Fibroblast of skin of right biceps (primary cell): Measurements from ENCODE around the gene ZBTB20.
"Not testable (repeated sequence)": the region's sequence is repeated elsewhere in the genome, so short reads cannot be mapped to it uniquely, and the experiment has no call there.

Source experiments
- DNase-seq: peaks from one replicate; pipeline ENCODE4 v3.0.0-alpha.2; 2013

The ZBTB20 gene

GRCh38 chr3:114827495-114827894 is 319.6 kb downstream of the ZBTB20 start:
- peak; percentile 50 for DNase-seq

GRCh38 chr3:114824014-114824413 is 323.1 kb downstream of the ZBTB20 start:
- DNase-seq: no peak

GRCh38 chr3:114823061-114823460 is 324.0 kb downstream of the ZBTB20 start:
- DNase-seq: no peak

- no peak for DNase-seq
These were observed 331.0 kb downstream of the ZBTB20 start for GRCh38 chr3:114816052-114816451.

- not testable (repeated sequence) for DNase-seq
These were observed 334.4 kb downstream of the ZBTB20 start for GRCh38 chr3:114812541-114813238.

- DNase-seq: no peak
These were observed 337.2 kb downstream of the ZBTB20 start for GRCh38 chr3:114809668-114810413.

- DNase-seq: no peak
These were observed 343.0 kb downstream of the ZBTB20 start for GRCh38 chr3:114804099-114804498.

GRCh38 chr3:114803042-114803695 is 343.9 kb downstream of the ZBTB20 start:
- DNase-seq: no peak

- DNase-seq: no peak
These were observed 346.6 kb downstream of the ZBTB20 start for GRCh38 chr3:114800272-114801031.

GRCh38 chr3:114799816-114800215 is 347.3 kb downstream of the ZBTB20 start:
- no peak for DNase-seq

GRCh38 chr3:114796796-114797195 is 350.3 kb downstream of the ZBTB20 start:
- no peak for DNase-seq

- no peak for DNase-seq
These were observed 352.0 kb downstream of the ZBTB20 start for GRCh38 chr3:114794894-114795630.

GRCh38 chr3:114792159-114792918 is 354.7 kb downstream of the ZBTB20 start:
- DNase-seq: no peak

- no peak for DNase-seq
These were observed 356.3 kb downstream of the ZBTB20 start for GRCh38 chr3:114790752-114791151.

GRCh38 chr3:114789803-114790202 is 357.3 kb downstream of the ZBTB20 start:
- no peak for DNase-seq

GRCh38 chr3:114775395-114775794 is 371.7 kb downstream of the ZBTB20 start:
- peak; percentile 33 for DNase-seq

GRCh38 chr3:114770874-114771273 is 376.2 kb downstream of the ZBTB20 start:
- peak; percentile 37 for DNase-seq

- peak; percentile 50 for DNase-seq
These were observed 383.0 kb downstream of the ZBTB20 start for GRCh38 chr3:114764056-114764492.

GRCh38 chr3:114762144-114762543 is 384.9 kb downstream of the ZBTB20 start:
- no peak for DNase-seq

- no peak for DNase-seq
These were observed 386.4 kb downstream of the ZBTB20 start for GRCh38 chr3:114760679-114761078.
